ENCODE results near the gene RPS21. TPM values are rescaled to one million over a fixed set of nuclear protein-coding genes. Genes with fewer than 3 reads are reported as not detected.
A peak's percentile ranks its signal among the peaks of the same experiment; 100 is the strongest.

Gene RPS21
- total and polyA plus RNA-seq, 8 donors, result 239 to 7,615 (median 2,549) TPM

GRCh38 chr20:62339647-62340062 lies 47.2 kb upstream of the RPS21 start:
- intact Hi-C loops (cut with DNase I; ENCODE audit: low total_unique reads), result no loop called here
- no peak for TF ChIP-seq EP300 (IDR thresholded peaks at IDR 0.05)
- H3K27ac ChIP-seq, result no peak overlapping the region
- no peak for DNase-seq
- H3K36me3 ChIP-seq, result peaks cover 35 to 84% (median 71%) of the 10 kb centered on the region in 4 donors
- no peaks in the 10 kb centered on the region for H3K27me3 ChIP-seq
- 73 to 81% (median 75%) methylated on average over 13 to 14 of the region's 14 CpGs for WGBS, 5 donors
- H3K4me3 ChIP-seq, result no peak overlapping the region
- no peaks in the 10 kb centered on the region for H3K4me1 ChIP-seq
- H3K9me3 ChIP-seq, result no peaks in the 10 kb centered on the region

- intact Hi-C loops (cut with DNase I; ENCODE audit: low total_unique reads), result no loop called here
- Histone ChIP-seq H3K27me3 (no peaks in the 10 kb centered on the region), H3K36me3 (peaks cover 37 to 83% (median 66%) of the 10 kb centered on the region in 4 donors), H3K4me1 (no peaks in the 10 kb centered on the region), H3K27ac (peak overlapping the region in 1 of 5 donors; percentile 43), H3K4me3 (no peak overlapping the region), H3K9me3 (no peaks in the 10 kb centered on the region)
- WGBS, 5 donors, result 58 to 71% (median 61%) methylated on average over 10 of the region's 10 CpGs
- no peak for DNase-seq
- no peak for TF ChIP-seq EP300 (IDR thresholded peaks at IDR 0.05)
- no peak for TF ChIP-seq CTCF (IDR thresholded peaks at IDR 0.05)
- no peak for TF ChIP-seq POLR2A (IDR thresholded peaks at IDR 0.05)
Observed at GRCh38 chr20:62342910-62343309, 44.0 kb upstream of the RPS21 start.

GRCh38 chr20:62344092-62344491 lies 42.8 kb upstream of the RPS21 start:
- DNase-seq, result no peak
- H3K4me3 ChIP-seq, result no peak overlapping the region
- TF ChIP-seq POLR2A (IDR thresholded peaks at IDR 0.05) (no peak), POLR2AphosphoS5 (IDR thresholded peaks at IDR 0.05) (no peak), EP300 (IDR thresholded peaks at IDR 0.05) (no peak), CTCF (IDR thresholded peaks at IDR 0.05) (no peak)
- intact Hi-C loops (cut with DNase I; ENCODE audit: low total_unique reads), result no loop called here
- no peaks in the 10 kb centered on the region for H3K27me3 ChIP-seq
- H3K4me1 ChIP-seq, result no peaks in the 10 kb centered on the region
- 89 to 96% (median 93%) methylated on average over 5 of the region's 5 CpGs for WGBS, 5 donors
- H3K9me3 ChIP-seq, result no peaks in the 10 kb centered on the region
- peaks cover 30 to 84% (median 57%) of the 10 kb centered on the region in 4 donors for H3K36me3 ChIP-seq
- peak overlapping the region in 1 of 5 donors; percentile 27 for H3K27ac ChIP-seq

GRCh38 chr20:62344782-62345181 lies 42.1 kb upstream of the RPS21 start:
- WGBS, 5 donors, result 67 to 93% (median 88%) methylated on average over 10 of the region's 10 CpGs
- Histone ChIP-seq H3K36me3 (peaks cover 28 to 78% (median 52%) of the 10 kb centered on the region in 4 donors), H3K27me3 (no peaks in the 10 kb centered on the region), H3K27ac (peak overlapping the region in 1 of 5 donors; percentile 27), H3K4me3 (no peak overlapping the region), H3K4me1 (peaks cover 0 to under 1% (median 0%) of the 10 kb centered on the region in 4 donors), H3K9me3 (no peaks in the 10 kb centered on the region)
- DNase-seq, result no peak
- TF ChIP-seq POLR2A (IDR thresholded peaks at IDR 0.05), result no peak
- peak in 1 of 3 donors; percentile 42 for TF ChIP-seq POLR2AphosphoS5 (IDR thresholded peaks at IDR 0.05)
- intact Hi-C loops (cut with DNase I; ENCODE audit: low total_unique reads), result no loop called here

GRCh38 chr20:62345681-62346370 lies 41.1 kb upstream of the RPS21 start:
- Histone ChIP-seq H3K9me3 (no peaks in the 10 kb centered on the region), H3K27ac (peak overlapping the region in 1 of 5 donors; percentile 51), H3K36me3 (peaks cover 26 to 78% (median 50%) of the 10 kb centered on the region in 4 donors), H3K4me1 (peaks cover 6 to 11% (median 8%) of the 10 kb centered on the region in 4 donors), H3K27me3 (no peaks in the 10 kb centered on the region), H3K4me3 (no peak overlapping the region)
- no peak for DNase-seq
- WGBS, 5 donors, result 86 to 91% (median 89%) methylated on average over 12 to 25 of the region's 25 CpGs
- intact Hi-C loops (cut with DNase I; ENCODE audit: low total_unique reads), result no loop called here
- TF ChIP-seq CTCF (IDR thresholded peaks at IDR 0.05), result no peak
- no peak for TF ChIP-seq EP300 (IDR thresholded peaks at IDR 0.05)
- TF ChIP-seq POLR2A (IDR thresholded peaks at IDR 0.05), result no peak
- no peak for TF ChIP-seq POLR2AphosphoS5 (IDR thresholded peaks at IDR 0.05)
